ENCODE results near the gene MRPL50. TPM values are rescaled to one million over a fixed set of nuclear protein-coding genes. Genes with fewer than 3 reads are reported as not detected.

MRPL50 gene
- total and polyA plus RNA-seq, 2 experiments from 2014 or later: 11.5 to 19.3 TPM

DNA sequence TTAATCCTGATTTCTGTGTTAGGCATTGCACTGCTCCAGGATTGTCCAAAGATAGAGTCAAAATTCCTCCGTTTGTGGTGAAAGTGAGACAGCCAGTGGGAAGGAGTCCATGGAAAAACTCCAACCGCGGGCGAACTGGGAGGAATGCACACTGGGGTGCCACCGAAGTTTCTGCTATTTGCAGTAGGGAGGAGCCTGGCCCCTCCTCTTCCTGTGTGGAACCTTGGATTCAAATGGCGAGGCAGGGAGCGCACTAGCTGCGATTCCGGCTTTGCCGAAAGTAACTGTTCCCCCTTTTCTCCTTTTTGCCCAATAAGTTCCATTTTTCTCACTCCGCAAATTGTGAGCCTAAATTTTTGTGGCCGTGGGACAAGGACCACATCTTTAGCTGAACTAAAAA lies 22.9 kb downstream of the MRPL50 start:
- no peak for TF ChIP-seq EZH2 (IDR thresholded peaks at IDR 0.05; ENCODE audit: insufficient read depth, poor library complexity, severe bottlenecking)
- no peak for TF ChIP-seq EZH2phosphoT487 (IDR thresholded peaks at IDR 0.05; ENCODE audit: insufficient read depth, low read depth)
- no peak for DNase-seq
- Histone ChIP-seq H3K79me2 (ENCODE audit: insufficient read depth) (no peaks in the 10 kb centered on the region), H3K4me2 (ENCODE audit: unreplicated experiment) (peak overlapping the region; percentile 57), H3K27ac (peak overlapping the region; percentile 72), H3K9me2 (ENCODE audit: insufficient read depth) (no peaks in the 10 kb centered on the region; the same call in 1 of the 2 replicates), H3K4me3 (no peak overlapping the region), H3K36me3 (ENCODE audit: low read depth) (no peaks in the 10 kb centered on the region), H3K9ac (no peak overlapping the region), H3F3A (ENCODE audit: insufficient read depth) (peaks cover 21% of the 10 kb centered on the region), H3K27me3 (replicated peaks; ENCODE audit: insufficient read depth) (no peaks in the 10 kb centered on the region), H3K4me1 (ENCODE audit: insufficient read depth) (peaks cover 25% of the 10 kb centered on the region), H2AFZ (no peak overlapping the region), H3K9me3 (ENCODE audit: low read depth) (no peaks in the 10 kb centered on the region), H4K20me1 (ENCODE audit: insufficient read depth) (no peaks in the 10 kb centered on the region)
- in situ Hi-C loops (cut with MboI): no loop called here
- 92 to 94% methylated on average over 12 of the region's 12 CpGs for WGBS, 2 experiments (ENCODE audit: low coverage in 1 of 2, low lambda C conversion rate in 2 of 2, missing lambda C conversion rate in 2 of 2)

DNA sequence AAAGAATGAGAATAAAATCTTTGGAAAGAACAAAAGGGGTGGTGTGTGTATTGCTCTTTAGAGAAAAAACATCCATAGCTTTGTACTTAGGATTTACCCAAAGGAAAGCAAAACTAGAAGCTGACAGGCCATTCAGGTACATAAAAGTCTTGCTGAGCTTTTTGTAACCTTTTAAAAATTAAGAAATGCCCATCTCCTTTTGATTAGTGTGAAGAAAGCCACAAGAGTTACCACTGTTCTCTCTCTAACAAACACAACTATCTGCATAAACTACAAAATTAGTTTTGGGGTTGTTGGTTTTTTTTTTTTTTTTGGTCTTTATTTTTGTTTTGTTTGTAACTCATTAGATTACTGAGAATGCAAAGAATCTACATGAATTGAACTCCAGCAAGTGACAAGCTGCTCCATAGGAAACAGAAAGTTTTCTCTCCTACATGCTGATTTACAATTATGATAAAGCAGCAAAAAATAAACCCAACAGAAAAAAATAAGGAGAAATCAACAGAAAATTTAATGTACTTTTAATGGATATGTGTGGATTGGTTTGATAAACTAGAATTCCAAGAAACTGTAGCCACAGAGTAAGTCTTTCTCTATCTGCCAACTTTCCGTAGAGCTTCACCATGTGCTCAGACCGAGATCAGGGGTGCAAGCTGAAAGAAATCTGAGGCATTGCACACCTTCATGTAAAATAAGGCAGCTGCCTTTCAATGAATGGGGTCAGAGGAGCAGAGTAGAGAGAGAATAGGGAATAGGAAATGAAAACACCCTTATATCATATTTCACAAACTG lies 25.9 kb downstream of the MRPL50 start:
- peaks cover 36% of the 10 kb centered on the region for H3K4me1 ChIP-seq (ENCODE audit: insufficient read depth)
- H3K9me2 ChIP-seq (ENCODE audit: insufficient read depth): no peaks in the 10 kb centered on the region; the same call in 1 of the 2 replicates
- WGBS, 2 experiments (ENCODE audit: low coverage in 1 of 2, low lambda C conversion rate in 2 of 2, missing lambda C conversion rate in 2 of 2): 53 to 55% methylated on average over 2 of the region's 2 CpGs
- H3K9ac ChIP-seq: no peak overlapping the region
- peaks cover 18% of the 10 kb centered on the region for H3F3A ChIP-seq (ENCODE audit: insufficient read depth)
- no peak overlapping the region for H3K4me3 ChIP-seq
- H3K27ac ChIP-seq: no peak overlapping the region
- no peaks in the 10 kb centered on the region for H4K20me1 ChIP-seq (ENCODE audit: insufficient read depth)
- DNase-seq: no peak
- H3K36me3 ChIP-seq (ENCODE audit: low read depth): no peaks in the 10 kb centered on the region
- H3K27me3 ChIP-seq (replicated peaks; ENCODE audit: insufficient read depth): no peaks in the 10 kb centered on the region
- H3K79me2 ChIP-seq (ENCODE audit: insufficient read depth): no peaks in the 10 kb centered on the region
- TF ChIP-seq EZH2phosphoT487 (IDR thresholded peaks at IDR 0.05; ENCODE audit: insufficient read depth, low read depth) (no peak), EZH2 (IDR thresholded peaks at IDR 0.05; ENCODE audit: insufficient read depth, poor library complexity, severe bottlenecking) (no peak)
- H3K4me2 ChIP-seq (ENCODE audit: unreplicated experiment): no peak overlapping the region
- H2AFZ ChIP-seq: no peak overlapping the region
- in situ Hi-C loops (cut with MboI): no loop called here
- no peaks in the 10 kb centered on the region for H3K9me3 ChIP-seq (ENCODE audit: low read depth)

DNA sequence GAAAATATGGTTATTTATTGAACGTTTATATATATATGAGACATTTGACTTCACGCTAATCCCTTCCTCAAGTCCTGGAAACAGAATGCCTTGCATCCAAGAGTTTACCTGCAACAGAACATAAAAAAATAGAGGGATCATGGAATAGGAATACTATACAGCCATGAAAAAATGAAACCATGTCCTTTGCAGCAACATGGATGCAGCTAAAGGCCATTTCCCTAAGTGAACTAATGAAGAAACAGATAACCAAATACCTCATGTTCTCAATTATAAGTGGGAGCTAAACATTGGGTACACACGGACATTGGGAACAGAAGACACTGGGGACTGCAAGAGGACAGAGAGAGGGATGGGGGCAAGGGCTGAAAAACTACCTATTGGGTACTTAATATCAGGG lies 26.6 kb downstream of the MRPL50 start:
- H3K4me1 ChIP-seq (ENCODE audit: insufficient read depth): peaks cover 29% of the 10 kb centered on the region
- no peaks in the 10 kb centered on the region for H4K20me1 ChIP-seq (ENCODE audit: insufficient read depth)
- no peak overlapping the region for H3K4me3 ChIP-seq
- H3K27ac ChIP-seq: no peak overlapping the region
- no peak overlapping the region for H2AFZ ChIP-seq
- DNase-seq: no peak
- no peaks in the 10 kb centered on the region for H3K9me3 ChIP-seq (ENCODE audit: low read depth)
- no peak overlapping the region for H3K4me2 ChIP-seq (ENCODE audit: unreplicated experiment)
- no peaks in the 10 kb centered on the region; the same call in 1 of the 2 replicates for H3K9me2 ChIP-seq (ENCODE audit: insufficient read depth)
- in situ Hi-C loops (cut with MboI): no loop called here
- WGBS, 2 experiments (ENCODE audit: low coverage in 1 of 2, low lambda C conversion rate in 2 of 2, missing lambda C conversion rate in 2 of 2): 79 to 80% methylated on average over 3 of the region's 3 CpGs
- H3F3A ChIP-seq (ENCODE audit: insufficient read depth): peaks cover 11% of the 10 kb centered on the region
- H3K79me2 ChIP-seq (ENCODE audit: insufficient read depth): no peaks in the 10 kb centered on the region
- H3K9ac ChIP-seq: no peak overlapping the region
- no peaks in the 10 kb centered on the region for H3K27me3 ChIP-seq (replicated peaks; ENCODE audit: insufficient read depth)
- TF ChIP-seq EZH2 (IDR thresholded peaks at IDR 0.05; ENCODE audit: insufficient read depth, poor library complexity, severe bottlenecking) (no peak), EZH2phosphoT487 (IDR thresholded peaks at IDR 0.05; ENCODE audit: insufficient read depth, low read depth) (no peak)
- H3K36me3 ChIP-seq (ENCODE audit: low read depth): no peaks in the 10 kb centered on the region

DNA sequence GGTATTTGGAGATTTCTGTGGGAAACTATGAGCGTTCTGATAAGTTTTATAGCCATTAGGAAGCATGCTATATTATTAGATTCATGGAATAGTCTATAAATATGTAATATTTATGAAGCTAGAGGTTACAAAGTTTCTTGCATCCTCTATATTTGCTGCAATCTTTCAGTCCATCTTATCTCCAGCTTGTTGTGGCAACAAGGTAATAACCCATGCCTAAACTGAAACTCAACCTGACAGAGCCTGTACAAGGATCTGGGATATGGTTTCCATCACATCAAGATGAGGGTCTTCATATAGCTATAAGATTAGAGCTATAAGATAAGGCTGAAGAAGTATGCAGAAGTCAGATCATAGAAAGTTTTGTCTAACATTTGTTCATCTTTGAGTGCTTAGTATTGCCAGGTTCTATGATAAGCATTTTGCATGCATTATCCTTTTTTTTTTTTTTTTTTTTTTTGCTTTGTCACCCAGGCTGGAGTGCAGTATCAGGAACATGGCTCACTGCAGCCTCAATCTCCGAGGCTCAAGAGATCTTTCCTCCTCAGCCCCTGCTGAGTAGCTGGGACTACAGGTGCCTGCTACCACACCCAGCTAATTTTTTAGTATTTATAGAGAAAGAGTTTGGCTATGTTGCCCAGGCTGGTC lies 28.4 kb downstream of the MRPL50 start:
- no peaks in the 10 kb centered on the region for H4K20me1 ChIP-seq (ENCODE audit: insufficient read depth)
- peaks cover 34% of the 10 kb centered on the region for H3K4me1 ChIP-seq (ENCODE audit: insufficient read depth)
- H3K4me2 ChIP-seq (ENCODE audit: unreplicated experiment): no peak overlapping the region
- no peaks in the 10 kb centered on the region; the same call in 1 of the 2 replicates for H3K9me2 ChIP-seq (ENCODE audit: insufficient read depth)
- no peaks in the 10 kb centered on the region for H3K9me3 ChIP-seq (ENCODE audit: low read depth)
- H3K4me3 ChIP-seq: no peak overlapping the region
- no peaks in the 10 kb centered on the region for H3K27me3 ChIP-seq (replicated peaks; ENCODE audit: insufficient read depth)
- DNase-seq: no peak
- no peak overlapping the region for H3K27ac ChIP-seq
- in situ Hi-C loops (cut with MboI): no loop called here
- H3F3A ChIP-seq (ENCODE audit: insufficient read depth): peaks cover 14% of the 10 kb centered on the region; the same call in 1 of the 2 replicates
- WGBS, 2 experiments (ENCODE audit: low coverage in 1 of 2, low lambda C conversion rate in 2 of 2, missing lambda C conversion rate in 2 of 2): 58 to 66% methylated on average over 2 of the region's 2 CpGs
- no peak overlapping the region for H3K9ac ChIP-seq
- H3K79me2 ChIP-seq (ENCODE audit: insufficient read depth): no peaks in the 10 kb centered on the region
- TF ChIP-seq EZH2 (IDR thresholded peaks at IDR 0.05; ENCODE audit: insufficient read depth, poor library complexity, severe bottlenecking) (no peak), EZH2phosphoT487 (IDR thresholded peaks at IDR 0.05; ENCODE audit: insufficient read depth, low read depth) (no peak)
- no peak overlapping the region for H2AFZ ChIP-seq
- H3K36me3 ChIP-seq (ENCODE audit: low read depth): no peaks in the 10 kb centered on the region

Data from GM23248 (cell line).